H1 (cell line): Measurements from ENCODE around the gene TSPAN3. TPM values are rescaled to one million over a fixed set of nuclear protein-coding genes. Genes with fewer than 3 reads are reported as not detected.

Source experiments
- CTCF ChIA-PET: fragments of 300-600 bp; sonication (Branson Sonifier 250); formaldehyde crosslinking; loops from one replicate; lab custom pipeline; 2021; ENCODE audit not compliant: partially characterized antibody; lab: Charles Lee
- POLR2A ChIA-PET: fragments of 300-600 bp; sonication (Branson Sonifier 250); formaldehyde crosslinking; loops from one replicate; lab custom pipeline; 2021; ENCODE audit warnings: inconsistent platforms; ENCODE audit not compliant: partially characterized antibody; lab: Charles Lee
- DNase-seq, 2 experiments: peaks; one replicate each; pipeline versions ENCODE4 v3.0.0 to v3.0.0-alpha.2; 2010 to 2022; ENCODE audit warnings: low spot score in 2 of 2, low read depth in 1 of 2, mixed read lengths in 1 of 2
- FAIRE-seq: peaks from 2 replicates; lab custom pipeline; 2011; peaks lifted over from hg19 to GRCh38; lab: Jason Lieb, UNC
- H2AFZ ChIP-seq: 2 replicates; pipeline ENCODE4 v1.8.1; 2012; ENCODE audit warnings: low read length, inconsistent platforms
- H2AK5ac ChIP-seq: 2 replicates; pipeline ENCODE4 v1.6.1; 2013; ENCODE audit warnings: low read depth, low read length
- H2BK120ac ChIP-seq: replicated peaks from 2 replicates; pipeline ENCODE3; 2013; ENCODE audit warnings: low read depth, low read length, inconsistent platforms
- H2BK12ac ChIP-seq: 2 replicates; pipeline ENCODE4 v1.6.1; 2013; ENCODE audit warnings: low read depth, low read length
- H2BK15ac ChIP-seq: 2 replicates; pipeline ENCODE4 v1.6.1; 2013; ENCODE audit warnings: low read length
- H2BK20ac ChIP-seq: 2 replicates; pipeline ENCODE4 v1.6.1; 2013; ENCODE audit warnings: low read length
- H2BK5ac ChIP-seq: 2 replicates; pipeline ENCODE4 v1.6.1; 2013; ENCODE audit warnings: low read depth, low read length
- H3K14ac ChIP-seq: 2 replicates; pipeline ENCODE4 v1.6.1; 2013; ENCODE audit warnings: inconsistent platforms; ENCODE audit not compliant: insufficient read length
- H3K18ac ChIP-seq: 2 replicates; pipeline ENCODE4 v1.6.1; 2013; ENCODE audit warnings: low read length; ENCODE audit errors: extremely low read depth
- H3K23ac ChIP-seq: 2 replicates; pipeline ENCODE4 v1.6.1; 2013; ENCODE audit warnings: inconsistent platforms; ENCODE audit not compliant: insufficient read length
- H3K23me2 ChIP-seq: 2 replicates; pipeline ENCODE4 v1.6.1; 2013; ENCODE audit warnings: low read depth, low read length
- H3K27ac ChIP-seq: 2 replicates; pipeline ENCODE4 v1.6.1; 2011; ENCODE audit warnings: low read depth, low read length, inconsistent platforms
- H3K27me3 ChIP-seq, 4 experiments: replicated peaks in 1 of 4; 1 replicate in 1 of 4; 2 replicates in 3 of 4; pipeline versions ENCODE4 v1.6.1 to v1.8.1; 2011 to 2013; ENCODE audit warnings: low read length in 3 of 4, mild to moderate bottlenecking in 3 of 4, inconsistent platforms in 2 of 4, mixed read lengths in 2 of 4, moderate library complexity in 1 of 4; ENCODE audit not compliant: control insufficient read depth in 3 of 4, insufficient read depth in 3 of 4; ENCODE audit errors: extremely low read depth in 1 of 4
- H3K36me3 ChIP-seq, 4 experiments: 2 replicates each; pipeline versions ENCODE4 v1.6.1 to v1.8.1; 2011 to 2013; ENCODE audit warnings: mild to moderate bottlenecking in 4 of 4, low read length in 3 of 4, moderate library complexity in 2 of 4, control low read depth in 1 of 4, inconsistent platforms in 1 of 4; ENCODE audit not compliant: insufficient read depth in 4 of 4, control insufficient read depth in 2 of 4
- H3K4ac ChIP-seq: replicated peaks from 2 replicates; pipeline ENCODE3; 2013; ENCODE audit warnings: low read length, low read depth, mixed read lengths, inconsistent platforms; ENCODE audit not compliant: insufficient read length
- H3K4me1 ChIP-seq, 4 experiments: replicated peaks in 1 of 4; 1 replicate in 1 of 4; 2 replicates in 3 of 4; pipeline versions ENCODE4 v1.6.1 to v1.8.1; 2011 to 2013; ENCODE audit warnings: low read length in 3 of 4, inconsistent platforms in 2 of 4, mixed read lengths in 1 of 4; ENCODE audit not compliant: insufficient read depth in 4 of 4, control insufficient read depth in 3 of 4
- H3K4me2 ChIP-seq, 2 experiments: 2 replicates each; pipeline versions ENCODE4 v1.6.1 to v1.8.1; 2011 to 2013; ENCODE audit warnings: low read depth in 2 of 2, low read length in 2 of 2, control low read depth in 1 of 2, inconsistent platforms in 1 of 2, mild to moderate bottlenecking in 1 of 2; ENCODE audit not compliant: insufficient read depth in 1 of 2
- H3K4me3 ChIP-seq, 4 experiments: fragments of 200-600, 300-600 bp in 1 of 4; sonication (generic), shearing (Covaris generic), sonication (Bioruptor Twin) in 1 of 4; 2 replicates each; pipeline versions ENCODE4 v1.5.1 to v1.8.1; 2011 to 2016; ENCODE audit warnings: low read length in 4 of 4, low read depth in 3 of 4, control low read depth in 2 of 4, inconsistent platforms in 2 of 4, mild to moderate bottlenecking in 2 of 4, mixed read lengths in 1 of 4, moderate library complexity in 1 of 4; ENCODE audit not compliant: insufficient read depth in 2 of 4; ENCODE audit errors: extremely low read depth in 1 of 4
- H3K56ac ChIP-seq: replicated peaks from 2 replicates; pipeline ENCODE3; 2013; ENCODE audit warnings: low read depth, mild to moderate bottlenecking, mixed read lengths, low read length, inconsistent platforms; ENCODE audit not compliant: insufficient read length
- H3K79me1 ChIP-seq: 2 replicates; pipeline ENCODE4 v1.6.1; 2013; ENCODE audit warnings: low read depth, low read length, control low read depth
- H3K79me2 ChIP-seq, 2 experiments: 2 replicates each; pipeline versions ENCODE4 v1.6.1 to v1.8.1; 2012 to 2013; ENCODE audit warnings: low read length in 2 of 2, mild to moderate bottlenecking in 2 of 2, inconsistent platforms in 1 of 2; ENCODE audit not compliant: insufficient read depth in 2 of 2, control insufficient read depth in 1 of 2
- H3K9ac ChIP-seq, 4 experiments: replicated peaks in 1 of 4; 1 replicate in 1 of 4; 2 replicates in 3 of 4; pipeline versions ENCODE4 v1.6.1 to v1.8.1; 2011 to 2013; ENCODE audit warnings: low read depth in 3 of 4, low read length in 3 of 4, control low read depth in 2 of 4, mild to moderate bottlenecking in 2 of 4, moderate library complexity in 2 of 4, inconsistent platforms in 1 of 4; ENCODE audit errors: extremely low read depth in 1 of 4
- H3K9me3 ChIP-seq, 2 experiments: 2 replicates each; pipeline versions ENCODE4 v1.6.1 to v1.8.1; 2012 to 2013; ENCODE audit warnings: mild to moderate bottlenecking in 2 of 2, moderate library complexity in 2 of 2, control low read depth in 1 of 2, inconsistent platforms in 1 of 2, low read depth in 1 of 2, low read length in 1 of 2, mixed read lengths in 1 of 2; ENCODE audit not compliant: insufficient read depth in 2 of 2
- H4K20me1 ChIP-seq, 2 experiments: replicated peaks in 1 of 2; 2 replicates each; pipeline versions ENCODE3 to v1.8.1; 2011 to 2013; ENCODE audit warnings: inconsistent platforms in 2 of 2, low read length in 2 of 2, mild to moderate bottlenecking in 1 of 2; ENCODE audit not compliant: insufficient read depth in 2 of 2, control insufficient read depth in 1 of 2
- H4K5ac ChIP-seq: 2 replicates; pipeline ENCODE4 v1.6.1; 2013; ENCODE audit warnings: low read length, low read depth, mixed read lengths, inconsistent platforms; ENCODE audit not compliant: insufficient read length
- H4K8ac ChIP-seq: 2 replicates; pipeline ENCODE4 v1.8.0; 2013; ENCODE audit warnings: mild to moderate bottlenecking, moderate library complexity, low read length, inconsistent platforms; ENCODE audit not compliant: insufficient read depth; ENCODE audit errors: extremely low read depth
- H4K91ac ChIP-seq: replicated peaks from 2 replicates; pipeline ENCODE3; 2013; ENCODE audit warnings: low read length, mixed read lengths, inconsistent platforms; ENCODE audit not compliant: insufficient read length
- BACH1 ChIP-seq: IDR thresholded peaks from 2 replicates; pipeline ENCODE4 v1.6.1; 2012; ENCODE audit warnings: low read length, improper control_type of control experiment
- BRCA1 ChIP-seq: IDR thresholded peaks from 2 replicates; pipeline ENCODE4 v1.6.1; 2012; ENCODE audit warnings: low read depth, low read length, improper control_type of control experiment
- CBX8 ChIP-seq: fragments of 300-800, 300-1000 bp; sonication (generic); IDR thresholded peaks from 2 replicates; pipeline ENCODE4 v1.7.1; 2016; ENCODE audit warnings: low read depth, low read length, borderline replicate concordance
- CHD1 ChIP-seq: IDR thresholded peaks from 2 replicates; pipeline ENCODE4 v1.6.1; 2012; ENCODE audit warnings: low read depth, low read length, improper control_type of control experiment
- EZH2 ChIP-seq: fragments of 200-600 bp; sonication (generic); IDR thresholded peaks from 2 replicates; pipeline ENCODE4 v1.7.1; 2012; ENCODE audit warnings: low read depth, mild to moderate bottlenecking, moderate library complexity, low read length, inconsistent platforms; ENCODE audit not compliant: severe bottlenecking
- HDAC6 ChIP-seq: IDR thresholded peaks from one replicate; pipeline ENCODE4 v1.7.1; 2012; ENCODE audit warnings: low read depth, mild to moderate bottlenecking, inconsistent platforms, low read length, moderate library complexity
- JUND ChIP-seq: IDR thresholded peaks from 2 replicates; pipeline ENCODE4 v1.6.1; 2011; ENCODE audit warnings: mild to moderate bottlenecking, improper control_type of control experiment, low read length
- MAFK ChIP-seq: IDR thresholded peaks from 2 replicates; pipeline ENCODE4 v1.6.1; 2012; ENCODE audit warnings: low read depth, mild to moderate bottlenecking, improper control_type of control experiment, low read length
- POLR2A ChIP-seq, 2 experiments: IDR thresholded peaks; 1 replicate in 1 of 2; 2 replicates in 1 of 2; pipeline ENCODE4 v1.6.1; 2011; ENCODE audit warnings: low read depth in 2 of 2, low read length in 2 of 2, mild to moderate bottlenecking in 2 of 2; ENCODE audit errors: control extremely low read depth in 1 of 2
- POU5F1 ChIP-seq: IDR thresholded peaks from 2 replicates; pipeline ENCODE4 v1.6.1; 2011; ENCODE audit warnings: low read depth, mild to moderate bottlenecking, low read length, moderate library complexity
- RBBP5 ChIP-seq: IDR thresholded peaks from 2 replicates; pipeline ENCODE4 v1.7.1; 2012; ENCODE audit warnings: low read depth, mild to moderate bottlenecking, inconsistent platforms, low read length, moderate library complexity, borderline replicate concordance
- RXRA ChIP-seq: IDR thresholded peaks from 2 replicates; pipeline ENCODE4 v1.6.1; 2011; ENCODE audit warnings: low read depth, mild to moderate bottlenecking, low read length, moderate library complexity; ENCODE audit not compliant: insufficient read depth
- SIX5 ChIP-seq: IDR thresholded peaks from 2 replicates; pipeline ENCODE4 v1.6.1; 2011; ENCODE audit warnings: mild to moderate bottlenecking, low read depth, low read length
- SP2 ChIP-seq: IDR thresholded peaks from 2 replicates; pipeline ENCODE4 v1.6.1; 2012; ENCODE audit warnings: mild to moderate bottlenecking, low read length, inconsistent platforms
- SP4 ChIP-seq: IDR thresholded peaks from 2 replicates; pipeline ENCODE4 v1.6.1; 2012; ENCODE audit warnings: low read length, inconsistent platforms
- TAF1 ChIP-seq: IDR thresholded peaks from 2 replicates; pipeline ENCODE4 v1.6.1; 2011; ENCODE audit warnings: mild to moderate bottlenecking, low read depth, low read length
- TEAD4 ChIP-seq: IDR thresholded peaks from 2 replicates; pipeline ENCODE4 v1.6.1; 2012; ENCODE audit warnings: low read depth, low read length, inconsistent platforms, mixed read lengths
- ZNF274 ChIP-seq: IDR thresholded peaks from 2 replicates; pipeline ENCODE4 v1.7.0; 2012; ENCODE audit warnings: low read length, borderline replicate concordance; ENCODE audit errors: extremely low read depth
- WGBS, 2 experiments: shearing (Covaris generic) in 1 of 2; methylation state at CpG; one replicate each; pipeline versions ENCODE4 v1.1.6 to v1.1.7; 2013 to 2015; ENCODE audit warnings: low lambda C conversion rate in 2 of 2, mixed read lengths in 2 of 2, inconsistent platforms in 1 of 2, low coverage in 1 of 2, missing lambda C conversion rate in 1 of 2; ENCODE audit not compliant: insufficient replicate concordance in 2 of 2, insufficient coverage in 1 of 2, insufficient read length in 1 of 2; ENCODE audit errors: extremely low coverage in 1 of 2, missing lambda C conversion rate in 1 of 2; 5-methylcytosine and 5-hydroxymethylcytosine counted together
- polyA plus RNA-seq, 7 experiments: library from polyadenylated mRNA; depleted of rRNA in 3 of 7; stranded (reverse) in 5 of 7; unstranded in 2 of 7; fragments of >200 nt in 5 of 7; fragments of 200-250 nt in 2 of 7; gene quantifications; 1 replicate in 5 of 7; 2 replicates in 1 of 7; 4 replicates in 1 of 7; pipeline versions ENCODE4 v1.2.1 to v1.2.3, GENCODE V29; 2011 to 2013; ENCODE audit warnings: missing spikeins in 2 of 7, mixed read lengths in 2 of 7
- total RNA-seq: library from RNA; stranded (reverse); fragmentation: NEBNext Ultra II Directional; extraction: Animal tissue kit (Norgen Biotek cat#: 25700); gene quantifications from 2 replicates; pipeline ENCODE4 v1.2.1, GENCODE V29; 2021

Gene TSPAN3
- total and polyA plus RNA-seq, 2 of the 8 experiments (the other 6 are each of a cell fraction or from before 2014, with no cell fraction given): 107 to 238 TPM

DNA sequence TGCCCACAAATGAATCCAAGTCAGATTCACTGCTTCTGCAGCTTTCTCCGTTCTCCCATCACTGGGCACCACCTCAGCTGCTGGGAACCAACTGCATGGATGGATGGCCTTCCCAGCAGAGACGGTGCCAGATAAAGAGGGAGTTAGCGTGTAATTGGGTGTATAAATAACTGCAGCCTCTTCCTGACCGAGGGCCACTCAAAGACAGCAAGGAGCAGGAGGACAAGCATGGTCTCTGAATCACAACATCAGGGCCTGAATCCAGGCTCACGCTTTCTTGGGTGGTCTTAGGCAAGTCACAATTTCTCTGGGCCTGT, 31.7 kb downstream of the TSPAN3 start:
- Histone ChIP-seq H3K4me3 (no peak overlapping the region), H3K27ac (no peak overlapping the region), H2BK15ac (no peak overlapping the region), H2AFZ (no peak overlapping the region), H2BK120ac (no peak overlapping the region), H3K23me2 (no peaks in the 10 kb centered on the region), H3K18ac (no peak overlapping the region), H3K79me2 (no peaks in the 10 kb centered on the region), H3K56ac (no peak overlapping the region), H3K9ac (no peak overlapping the region), H3K79me1 (no peaks in the 10 kb centered on the region), H4K91ac (no peak overlapping the region), H3K14ac (no peak overlapping the region), H4K8ac (no peak overlapping the region), H2AK5ac (no peak overlapping the region), H2BK12ac (no peak overlapping the region), H3K27me3 (no peaks in the 10 kb centered on the region), H4K20me1 (no peaks in the 10 kb centered on the region), H3K23ac (no peak overlapping the region), H2BK20ac (no peak overlapping the region), H3K9me3 (peaks cover 0 to 12% of the 10 kb centered on the region in 2 experiments; a peak in 1 of 4 replicates), H4K5ac (no peak overlapping the region), H3K4me2 (no peak overlapping the region), H3K4me1 (peaks cover 0 to 7% (median 4%) of the 10 kb centered on the region in 4 experiments; a peak in 4 of 7 replicates), H2BK5ac (no peak overlapping the region), H3K36me3 (peaks cover 0 to 12% (median 6%) of the 10 kb centered on the region in 4 experiments; a peak in 7 of 8 replicates), H3K4ac (no peak overlapping the region)
- CTCF ChIA-PET: no interaction called here
- no peak for TF ChIP-seq JUND
- no peak for TF ChIP-seq BACH1
- TF ChIP-seq RBBP5: no peak
- TF ChIP-seq RXRA: no peak
- no peak for TF ChIP-seq SP2
- no peak for TF ChIP-seq ZNF274
- TF ChIP-seq EZH2: no peak
- no peak for TF ChIP-seq SIX5
- no peak for TF ChIP-seq BRCA1
- no peak for TF ChIP-seq POLR2A (IDR thresholded peaks at IDR 0.05; ENCODE audit: control extremely low read depth in 1 of 2, low read depth in 2 of 2, low read length in 2 of 2)
- no peak for TF ChIP-seq MAFK
- TF ChIP-seq TAF1: no peak
- TF ChIP-seq POU5F1: no peak
- no peak for TF ChIP-seq SP4
- no peak for TF ChIP-seq TEAD4
- TF ChIP-seq CBX8: no peak
- no peak for TF ChIP-seq CHD1
- no peak for TF ChIP-seq HDAC6
- FAIRE-seq: no peak
- WGBS, 2 experiments: no CpG with 5 or more reads among the region's 5 CpGs
- POLR2A ChIA-PET: no interaction called here
- no peak for DNase-seq
